NCI-H82 treated with DMSO at 0.1 percent for 48 hours (cell line): ENCODE data around the gene INPP5J.
"Not testable (repeated sequence)": the region's sequence is repeated elsewhere in the genome, so short reads cannot be mapped to it uniquely, and the experiment has no call there.

ENCODE experiments used
- DNase-seq: peaks from one replicate; lab custom pipeline; 2025; ENCODE audit not compliant: unreplicated experiment; lab: John Stamatoyannopoulos, UW

Gene INPP5J

DNA sequence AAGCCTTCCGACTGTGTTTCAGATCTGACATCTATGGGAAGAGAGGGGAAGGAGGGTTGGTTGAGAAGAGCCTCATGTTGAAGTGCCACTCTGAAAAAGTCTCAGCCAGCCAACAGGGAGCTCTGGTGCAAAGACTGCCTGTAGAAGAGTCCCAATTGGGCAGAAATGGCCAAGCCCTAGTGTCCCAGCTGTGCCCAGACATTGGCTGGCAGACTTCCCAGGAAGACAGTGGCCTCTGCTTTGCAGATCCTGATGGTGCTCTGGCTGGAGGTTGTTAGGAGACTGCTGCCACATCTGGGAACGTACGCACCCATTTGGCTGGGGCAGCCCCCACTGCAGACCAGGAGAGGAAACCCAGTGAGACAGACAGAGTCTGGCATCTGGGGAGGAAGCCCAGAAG is 20.8 kb downstream of the INPP5J start:
- no peak for DNase-seq

DNA sequence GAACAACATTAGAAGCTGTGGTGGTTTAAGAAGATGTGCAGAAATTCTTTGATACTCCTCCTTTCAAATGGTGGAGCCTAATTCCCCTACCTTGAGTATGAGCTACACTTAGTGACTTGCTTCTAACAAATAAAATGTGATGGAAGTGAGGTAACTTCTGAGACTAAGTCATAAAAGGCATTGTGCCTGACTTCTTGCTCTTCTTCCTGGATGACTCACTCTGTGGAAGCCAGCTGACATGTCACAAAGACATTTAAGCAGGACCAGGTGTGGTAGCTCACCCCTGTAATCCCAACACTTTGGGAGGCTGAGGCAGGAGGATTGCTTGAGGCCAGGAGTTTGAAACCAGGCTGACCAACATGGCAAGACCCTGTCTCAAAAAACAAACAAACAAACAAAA is 21.5 kb downstream of the INPP5J start:
- no peak for DNase-seq

DNA sequence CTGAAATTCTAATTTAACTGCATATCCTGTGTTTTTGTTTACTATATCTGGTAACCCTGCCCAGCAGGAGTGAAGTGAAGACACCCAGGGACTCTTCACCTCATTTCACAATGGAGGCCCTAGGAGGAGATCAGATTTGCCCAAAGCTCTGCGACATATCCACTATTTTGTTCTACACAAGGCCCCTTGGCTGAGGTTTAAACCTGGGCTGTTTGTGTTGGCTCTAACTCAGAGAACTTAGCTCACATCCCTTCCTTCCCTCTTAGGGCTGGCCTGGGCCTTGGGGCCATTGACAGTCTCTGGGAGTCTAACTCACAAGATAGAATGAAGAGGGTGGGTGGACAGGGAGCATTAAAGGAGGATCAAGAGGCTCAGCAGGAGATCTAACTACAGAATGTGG is 25.7 kb downstream of the INPP5J start:
- no peak for DNase-seq

DNA sequence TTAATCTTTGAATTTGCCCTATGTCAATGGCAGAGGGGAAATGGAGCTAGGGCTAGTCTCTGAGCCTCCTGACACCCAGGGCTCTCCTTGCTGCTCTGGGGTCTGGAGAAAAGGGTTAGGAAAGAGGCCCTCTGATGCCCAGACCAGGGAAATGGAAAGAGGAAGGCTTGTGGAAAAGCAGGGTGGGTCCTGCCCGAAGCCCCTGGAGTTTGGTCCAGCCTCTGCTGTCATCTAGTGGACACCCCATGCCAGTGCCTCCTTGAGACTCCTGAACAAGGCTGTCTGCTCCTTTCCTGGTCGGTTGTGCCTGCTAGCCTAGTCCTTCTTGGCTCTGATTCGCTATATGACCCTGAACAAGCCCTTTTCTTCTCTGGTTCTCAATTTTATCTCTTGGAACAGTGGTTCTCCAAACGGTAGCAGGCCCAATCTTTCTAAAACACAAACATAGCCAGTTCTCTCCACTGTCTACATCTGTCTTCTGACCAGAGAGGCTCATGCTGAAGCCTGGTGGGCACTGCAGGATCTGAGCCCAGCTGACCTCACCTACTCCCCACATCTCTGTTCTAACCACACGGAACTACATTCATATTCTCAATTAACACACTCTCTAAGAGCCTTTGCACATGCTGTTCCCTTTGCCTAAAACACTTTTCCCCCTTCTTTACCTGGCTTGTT is 26.3 kb downstream of the INPP5J start:
- peak; percentile 1 for DNase-seq

DNA sequence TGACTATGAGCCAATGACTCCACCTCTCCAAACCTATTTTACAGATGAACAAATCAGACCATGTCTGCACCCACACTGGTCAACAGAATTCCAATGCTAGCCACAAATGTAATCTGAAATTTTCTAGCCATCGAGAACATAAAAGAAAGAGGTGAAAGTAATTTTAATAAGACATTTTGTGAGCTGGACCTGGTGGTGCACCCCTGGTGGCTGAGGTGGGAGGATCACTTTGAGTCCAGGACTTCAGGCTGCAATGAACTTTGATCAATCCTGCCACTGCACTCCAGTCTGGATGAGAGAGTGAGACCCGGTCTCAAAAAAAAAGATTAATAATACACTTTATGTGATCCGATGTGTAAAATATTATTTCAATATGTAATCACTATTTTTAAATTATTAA is 27.8 kb downstream of the INPP5J start:
- DNase-seq: no peak

DNA sequence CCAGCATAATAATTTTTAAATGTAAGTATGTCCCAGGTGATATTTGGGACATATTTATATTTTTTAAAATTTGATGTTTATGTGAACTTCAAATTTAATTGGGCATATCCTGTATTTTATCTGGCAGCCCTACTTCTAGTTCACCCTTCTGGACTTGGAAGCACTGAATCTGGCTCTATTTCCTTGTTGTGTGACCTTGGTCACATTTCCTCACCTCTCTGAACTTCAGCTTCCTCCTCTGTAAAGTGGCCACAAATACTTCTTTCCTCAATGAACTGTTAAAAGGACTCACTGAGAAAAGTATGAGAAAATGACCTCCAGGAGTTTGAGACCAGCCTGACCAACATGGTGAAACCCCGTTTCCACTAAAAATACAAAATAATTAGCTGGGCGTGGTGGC is 29.1 kb downstream of the INPP5J start:
- no peak for DNase-seq

DNA sequence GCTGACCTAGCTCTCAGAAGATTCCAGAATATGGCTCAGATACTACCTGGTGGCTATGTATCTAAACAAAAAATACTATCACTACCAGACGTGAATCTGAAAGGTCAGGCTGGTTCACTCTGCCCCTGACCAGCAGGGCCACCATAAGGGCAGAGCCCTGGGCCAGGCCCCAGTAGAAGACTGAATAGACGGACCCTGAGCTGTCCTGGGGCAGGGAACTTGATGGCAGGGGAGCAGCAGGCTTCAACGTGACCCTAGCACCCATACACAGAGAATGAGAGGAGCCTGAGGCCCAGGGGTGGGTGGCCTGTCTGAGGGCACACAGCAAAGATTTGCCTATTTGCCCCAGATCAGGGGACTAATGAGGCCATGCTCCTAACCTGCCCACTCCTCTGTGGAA is 30.6 kb downstream of the INPP5J start:
- DNase-seq: no peak

DNA sequence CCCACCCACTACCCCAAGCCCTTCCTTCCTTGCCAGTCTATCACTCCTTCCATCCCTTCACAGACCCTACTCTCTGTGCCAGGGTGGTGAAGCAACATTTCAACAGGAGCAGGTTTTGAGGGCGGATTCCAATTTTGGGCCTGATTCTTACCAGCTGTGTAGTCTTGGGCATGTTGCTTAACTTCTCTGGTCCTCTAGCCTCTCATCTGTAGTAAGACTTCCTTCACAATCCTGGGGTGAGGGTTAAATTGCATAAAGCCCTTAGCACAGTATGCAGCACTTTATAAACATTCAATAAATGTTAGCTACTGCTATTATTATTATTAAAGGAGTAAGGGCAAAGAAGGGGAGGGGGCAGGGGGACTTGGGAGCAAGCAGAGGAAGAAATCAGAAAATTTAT is 32.2 kb downstream of the INPP5J start:
- DNase-seq: no peak

DNA sequence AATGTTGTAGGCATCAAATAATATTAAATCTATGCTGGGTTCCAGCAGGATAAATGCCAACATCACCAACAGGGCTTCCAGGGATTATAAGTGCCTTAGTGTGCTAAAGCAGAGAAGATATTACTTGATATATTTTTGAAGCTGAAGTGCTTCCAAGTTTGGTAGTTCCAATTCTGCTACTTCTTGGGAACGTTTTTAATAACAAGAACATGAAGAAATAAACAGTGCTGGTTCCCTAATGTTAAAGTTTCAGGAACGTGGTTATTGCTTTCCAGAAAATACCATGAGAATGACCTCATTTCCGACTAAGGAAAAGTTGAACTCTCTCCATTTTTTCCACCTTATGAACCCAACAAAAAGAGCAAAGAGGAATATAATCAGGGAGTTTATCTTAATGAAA is 32.7 kb downstream of the INPP5J start:
- DNase-seq: no peak

DNA sequence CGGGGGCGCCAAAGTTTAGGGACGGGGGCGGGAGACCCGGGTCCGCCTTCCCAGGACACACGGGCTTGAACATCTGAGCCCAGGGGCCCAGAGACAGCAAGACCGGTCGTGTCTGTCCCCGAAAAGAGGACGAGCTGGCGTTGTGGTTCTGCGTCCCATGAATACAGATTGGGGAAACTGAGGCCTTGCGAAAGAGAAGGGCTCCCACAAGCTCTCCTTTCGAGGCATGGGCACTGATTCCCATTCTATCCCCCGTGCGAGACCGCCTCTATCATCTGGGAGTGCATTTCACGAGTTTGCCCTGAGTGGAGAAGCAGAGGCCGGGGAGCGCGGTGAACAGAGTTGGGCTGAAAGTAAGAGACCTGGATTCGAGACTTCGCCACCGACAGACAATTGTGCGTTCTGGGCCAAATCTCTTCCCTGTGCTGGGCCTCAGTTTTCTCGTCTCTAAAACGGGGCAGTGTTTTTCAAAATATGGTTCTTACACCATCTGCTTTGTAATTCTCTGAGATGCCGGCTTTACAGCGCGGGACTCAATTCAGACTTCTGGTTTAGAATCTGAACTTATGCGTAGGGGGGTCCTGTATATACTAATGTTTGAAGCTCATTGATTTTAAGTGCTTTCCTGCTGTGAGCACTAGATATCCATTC is 37.7 kb downstream of the INPP5J start:
- DNase-seq: no peak

DNA sequence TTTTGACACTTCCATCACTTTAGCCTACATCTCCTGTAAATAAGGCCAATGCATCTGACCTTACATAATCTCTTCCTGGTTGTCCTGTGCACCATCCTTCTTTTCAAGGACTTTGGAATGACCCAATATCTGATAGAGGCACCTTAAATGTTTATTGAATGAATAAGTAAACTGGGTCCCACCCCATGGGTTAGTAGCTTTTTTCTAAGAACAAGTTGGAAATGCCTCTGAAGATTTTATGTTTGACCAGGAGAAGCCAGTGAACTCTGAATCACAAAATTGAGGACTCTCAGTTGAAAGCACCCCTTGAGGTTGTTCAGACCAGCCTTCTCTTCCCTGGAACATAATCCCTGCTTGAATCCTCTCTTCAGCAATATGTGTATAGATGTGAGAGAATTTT is 38.6 kb downstream of the INPP5J start:
- DNase-seq: no peak

DNA sequence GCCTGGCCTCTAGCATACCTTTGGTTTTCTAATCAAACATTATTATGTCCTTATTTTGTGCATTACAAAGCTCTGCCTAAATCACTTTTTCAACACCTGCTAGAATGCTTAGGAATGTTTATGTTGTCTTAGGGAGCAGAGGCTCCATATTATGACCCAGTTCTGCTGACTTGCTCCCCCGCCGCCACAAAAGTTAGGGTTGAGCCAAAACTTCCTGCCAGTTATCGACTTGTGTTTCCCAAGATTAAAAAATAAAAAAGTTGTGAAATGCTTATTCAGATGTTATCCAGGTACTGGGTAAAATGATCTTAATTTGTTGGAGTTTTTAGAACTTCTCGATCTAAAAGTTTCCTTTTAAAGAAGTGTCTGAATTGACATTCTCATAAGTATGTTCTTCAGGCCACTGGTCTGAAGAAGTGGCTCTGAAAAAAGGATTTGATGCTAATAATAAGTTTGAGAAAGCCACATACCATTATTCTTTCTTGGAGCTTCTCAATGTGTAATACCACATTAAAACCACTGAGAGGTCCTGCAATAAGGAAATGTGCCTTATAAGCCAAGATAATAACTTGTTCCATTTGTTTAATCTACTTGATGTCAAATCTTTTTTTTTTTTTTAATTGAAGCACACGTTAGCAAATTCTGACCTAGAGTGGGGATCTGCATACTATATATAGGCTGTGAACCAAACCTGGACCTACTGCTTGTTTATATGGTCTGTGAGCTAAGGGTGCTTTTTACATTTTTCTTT is 39.4 kb downstream of the INPP5J start:
- DNase-seq: no peak

DNA sequence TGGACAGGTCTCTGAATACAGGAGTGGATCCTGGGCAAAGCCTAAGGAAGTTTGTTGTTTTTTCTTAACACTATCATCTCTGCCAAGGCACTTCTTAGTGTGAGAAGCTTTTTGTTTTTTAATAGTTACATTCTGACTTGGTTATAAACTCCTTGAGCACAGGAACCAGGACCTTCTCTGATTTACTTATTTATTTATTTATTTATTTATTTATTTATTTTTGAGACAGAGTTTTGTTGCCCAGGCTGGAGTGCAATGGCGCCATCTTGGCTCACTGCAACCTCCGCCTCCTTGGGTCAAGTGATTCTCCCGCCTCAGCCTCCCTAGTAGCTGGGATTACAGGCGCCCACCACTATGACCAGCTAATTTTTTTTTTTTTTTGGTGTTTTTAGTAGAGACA is 48.2 kb downstream of the INPP5J start:
- DNase-seq: no peak

DNA sequence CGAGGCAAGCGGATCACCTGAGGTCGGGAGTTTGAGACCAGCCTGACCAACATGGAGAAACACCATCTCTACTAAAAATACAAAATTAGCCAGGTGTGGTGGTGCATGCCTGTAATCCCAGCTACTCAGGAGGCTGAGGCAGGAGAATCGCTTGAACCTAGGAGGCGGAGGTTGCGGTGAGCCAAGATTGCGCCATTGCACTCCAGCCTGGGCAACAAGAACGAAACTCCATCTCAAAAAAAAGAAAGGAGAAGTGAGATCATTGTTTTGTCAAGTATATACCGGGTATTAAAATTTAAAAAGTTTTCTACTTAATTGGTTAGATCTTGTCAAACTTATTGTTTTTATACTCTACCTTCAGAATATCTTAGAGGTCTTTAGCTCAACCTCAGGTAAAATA is 49.0 kb downstream of the INPP5J start:
- not testable (repeated sequence) for DNase-seq

DNA sequence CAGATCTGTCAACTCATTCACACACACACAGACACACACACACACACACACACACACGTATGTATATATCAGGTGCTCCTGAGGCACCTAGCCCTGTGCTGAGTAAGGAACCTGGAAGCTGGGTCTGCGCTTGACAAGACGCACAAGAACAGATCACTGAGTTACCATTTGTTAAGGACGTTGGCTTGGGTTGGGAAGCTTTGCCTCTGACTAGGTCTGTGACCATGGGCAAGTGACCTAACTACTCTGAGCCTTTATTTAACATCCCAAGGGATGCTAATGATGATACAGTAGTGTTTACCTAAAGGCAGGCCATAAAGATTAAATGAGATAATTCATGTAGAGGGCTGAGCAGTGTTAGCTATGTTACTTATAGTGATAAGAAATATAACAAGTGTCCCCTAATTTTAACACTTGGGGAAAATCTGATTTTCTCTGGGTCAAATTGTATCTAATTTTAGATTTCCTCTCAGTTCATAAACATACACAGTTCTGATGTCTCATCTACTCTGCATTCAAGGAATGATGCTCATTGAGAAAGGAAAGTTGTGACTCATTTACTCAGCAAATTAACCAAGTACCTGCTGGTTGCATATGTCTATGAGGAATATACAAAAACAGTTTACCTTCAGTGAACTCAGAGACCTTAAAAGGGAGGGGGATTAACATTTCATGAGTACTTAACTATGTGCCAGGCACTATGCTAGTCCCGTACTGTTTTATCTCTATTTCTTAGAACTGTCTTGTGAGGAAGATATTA is 50.8 kb downstream of the INPP5J start:
- DNase-seq: no peak

DNA sequence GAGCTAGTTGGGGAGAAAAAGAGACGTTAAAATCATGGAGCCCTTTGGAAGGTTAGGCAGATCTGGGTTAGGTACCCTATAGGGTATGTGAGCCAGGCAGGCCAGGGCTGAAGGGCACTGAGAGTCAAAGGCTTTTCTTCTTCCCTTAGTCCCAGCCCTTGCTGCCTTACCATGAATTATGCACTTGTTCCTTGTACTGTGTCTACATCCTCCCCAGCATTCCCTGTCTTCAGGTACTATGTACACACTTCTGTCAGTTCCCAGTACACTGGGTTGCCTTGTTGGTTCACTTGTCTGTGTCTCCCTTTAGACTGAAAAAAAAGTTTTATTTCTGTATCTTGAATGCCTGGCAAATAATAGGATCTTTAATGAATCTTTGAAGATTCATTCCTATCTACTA is 54.2 kb downstream of the INPP5J start:
- no peak for DNase-seq

DNA sequence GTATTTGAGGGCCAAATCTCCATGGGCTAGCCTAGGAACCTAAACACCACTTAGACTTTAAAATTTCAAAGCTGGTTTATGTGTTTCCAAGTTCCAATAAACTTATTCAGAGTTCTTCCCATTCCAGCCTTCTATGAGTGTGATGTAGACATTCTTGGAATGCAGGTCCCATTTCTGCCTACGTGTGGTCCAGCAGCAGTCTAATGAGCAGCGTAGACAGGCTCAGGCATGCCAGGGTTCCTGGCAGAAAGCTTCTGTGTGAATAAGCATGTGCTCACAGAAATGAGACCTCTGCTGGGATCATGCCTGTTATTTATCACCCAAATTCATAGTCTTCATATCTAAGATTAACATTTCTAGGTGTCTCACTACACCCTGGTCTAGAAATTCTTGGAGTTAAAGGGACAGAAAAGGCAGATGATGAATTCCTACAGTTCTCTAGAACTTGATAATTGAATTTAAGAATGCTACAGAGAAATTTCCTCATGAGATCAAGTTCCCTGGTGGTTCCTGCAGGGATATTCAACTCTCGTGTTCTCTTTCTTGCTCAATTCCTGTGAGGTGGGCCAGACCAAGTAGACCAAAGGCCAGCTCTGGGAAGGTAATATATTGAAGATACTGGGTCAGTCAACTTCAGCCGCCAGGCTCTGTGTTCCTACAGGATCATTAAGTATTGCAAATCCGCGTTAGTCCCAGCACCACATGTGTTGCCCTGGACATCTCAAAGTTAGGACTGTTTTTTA is 54.8 kb downstream of the INPP5J start:
- no peak for DNase-seq

DNA sequence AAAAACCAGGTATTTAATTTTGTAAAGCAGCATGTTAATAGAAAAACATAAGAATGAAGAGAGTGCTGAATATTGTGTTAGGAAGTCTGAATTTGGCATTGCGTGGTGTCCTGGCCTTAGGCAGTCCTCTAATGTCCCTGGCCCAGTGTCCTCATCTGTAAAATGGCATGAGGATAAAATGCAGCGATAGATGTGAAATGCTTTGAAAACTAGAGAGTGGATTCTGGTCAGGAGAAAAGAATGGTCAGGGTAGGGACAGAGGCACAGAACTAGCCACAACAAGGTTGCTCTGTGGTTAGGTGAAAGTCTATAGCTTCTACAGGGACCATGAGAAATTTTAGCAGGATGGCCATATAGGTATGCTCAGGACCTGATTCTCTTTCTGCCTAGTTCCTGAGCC is 56.1 kb downstream of the INPP5J start:
- DNase-seq: no peak

DNA sequence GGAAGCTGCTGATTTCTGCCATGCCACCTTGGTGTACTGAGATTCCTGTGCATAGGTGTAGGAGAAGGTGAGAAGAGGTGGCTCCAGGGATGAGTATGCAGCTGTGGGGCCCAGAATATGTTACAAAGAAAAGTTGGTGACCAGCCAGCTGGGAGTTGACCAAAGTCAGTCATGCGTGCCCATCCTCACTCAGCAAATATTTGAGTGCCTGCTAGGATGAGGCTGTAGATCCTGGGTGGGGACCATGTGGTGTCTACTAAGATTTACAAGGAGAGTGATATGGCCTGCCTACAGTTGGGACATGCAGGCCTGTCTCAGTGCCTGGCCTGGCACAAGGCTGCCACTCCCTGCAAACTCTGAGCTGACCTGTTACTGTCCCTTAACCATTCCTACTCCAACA is 56.6 kb downstream of the INPP5J start:
- DNase-seq: no peak

DNA sequence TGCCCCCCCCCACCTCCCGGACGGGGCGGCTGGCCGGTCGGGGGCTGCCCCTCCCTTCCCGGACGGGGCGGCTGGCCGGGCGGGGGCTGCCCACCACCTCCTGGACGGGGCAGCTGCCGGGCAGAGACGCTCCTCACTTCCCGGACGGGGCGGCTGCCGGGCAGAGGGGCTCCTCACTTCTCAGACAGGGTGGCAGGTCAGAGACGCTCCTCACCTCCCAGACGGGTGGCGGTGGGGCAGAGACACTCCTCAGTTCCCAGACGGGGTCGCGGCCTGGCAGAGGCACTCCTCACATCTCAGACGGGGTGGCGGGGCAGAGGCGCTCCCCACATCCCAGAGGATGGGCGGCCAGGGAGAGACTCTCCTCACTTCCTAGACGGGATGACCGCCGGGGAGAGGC is 61.2 kb downstream of the INPP5J start:
- no peak for DNase-seq
